Measurements from ENCODE around the gene IGFL2. TPM values are rescaled to one million over a fixed set of nuclear protein-coding genes. Genes with fewer than 3 reads are reported as not detected.

Gene IGFL2
- total and polyA plus RNA-seq, 9 of the 15 experiments (the other 6 are each of a cell fraction or from before 2014, with no cell fraction given) = 0.42 to 1.7 (median 0.75) TPM; not detected in 2

- TF ChIP-seq ETS1 (conservative IDR thresholded peaks at IDR 0.05; ENCODE audit: control insufficient read depth, low read depth, low read length) (no peak), SMC3 (conservative IDR thresholded peaks at IDR 0.05; ENCODE audit: insufficient read depth, low read depth, low read length) (no peak), HLTF (IDR thresholded peaks at IDR 0.05) (no peak), ZNF551 (CRISPR knock-in tag; IDR thresholded peaks at IDR 0.05) (peak; percentile 18; the same call in 1 of the 2 replicates), ELF4 (CRISPR knock-in tag; IDR thresholded peaks at IDR 0.05) (peak; percentile 85), XRCC4 (IDR thresholded peaks at IDR 0.05; ENCODE audit: extremely low read depth, insufficient read depth, insufficient read length) (no peak), ZNF707 (CRISPR knock-in tag; conservative IDR thresholded peaks at IDR 0.05) (no peak), MEIS2 (IDR thresholded peaks at IDR 0.05; ENCODE audit: partially characterized antibody) (no peak), ZNF586 (CRISPR knock-in tag; conservative IDR thresholded peaks at IDR 0.05) (no peak), TAF9B (IDR thresholded peaks at IDR 0.05; ENCODE audit: partially characterized antibody) (no peak), ZBTB17 (CRISPR knock-in tag; IDR thresholded peaks at IDR 0.05) (peak; percentile 84; the same call in 1 of the 2 replicates), IRF9 (tag; IDR thresholded peaks at IDR 0.05) (no peak), ZNF79 (CRISPR knock-in tag; IDR thresholded peaks at IDR 0.05; ENCODE audit: low read depth) (no peak), ZNF639 (CRISPR knock-in tag; conservative IDR thresholded peaks at IDR 0.05 in 1 of 2, IDR thresholded peaks at IDR 0.05 in 1 of 2) (no peak), HINFP (tag; conservative IDR thresholded peaks at IDR 0.05; ENCODE audit: low read depth) (no peak), ZC3H4 (CRISPR knock-in tag; IDR thresholded peaks at IDR 0.05; ENCODE audit: borderline replicate concordance) (no peak), ELF2 (CRISPR knock-in tag; IDR thresholded peaks at IDR 0.05) (peak; percentile 85), POLR2H (tag; IDR thresholded peaks at IDR 0.05; ENCODE audit: low read depth) (no peak), SAP30 (IDR thresholded peaks at IDR 0.05; ENCODE audit: borderline replicate concordance, insufficient read depth, low read depth, low read length, poor library complexity, severe bottlenecking) (no peak), GABPA (tag; conservative IDR thresholded peaks at IDR 0.05; ENCODE audit: low read depth) (no peak), ELK3 (CRISPR knock-in tag; IDR thresholded peaks at IDR 0.05) (peak; percentile 67; the same call in 1 of the 2 replicates), BRCA1 (IDR thresholded peaks at IDR 0.05) (no peak), BRCA1 (CRISPR knock-in tag; IDR thresholded peaks at IDR 0.05) (no peak)
Measured at GRCh38 chr19:46195104-46195503, 47.1 kb downstream of the IGFL2 start (continued).

Data from K562 (cell line).